ENCODE data around the gene TYW5. TPM values are rescaled to one million over a fixed set of nuclear protein-coding genes. Genes with fewer than 3 reads are reported as not detected.

TYW5 gene
- total and polyA plus RNA-seq, 2 donors (not counting 1 experiment from before 2014, with no cell fraction given): 5.8 to 10.1 TPM

GRCh38 chr2:199883474-199884212 is 71.6 kb downstream of the TYW5 start:
- no peak overlapping the region for H3K4me3 ChIP-seq (replicated peaks in 1 of 4; ENCODE audit: control extremely low read depth in 1 of 4, insufficient read depth in 1 of 4, low read depth in 3 of 4, low read length in 4 of 4)
- H3K9me3 ChIP-seq (ENCODE audit: control insufficient read depth, insufficient read depth, low read depth, low read length): no peaks in the 10 kb centered on the region
- DNase-seq (ENCODE audit: low read depth in 2 of 2): no peak
- H3K9ac ChIP-seq (ENCODE audit: insufficient read depth, low read length): no peak overlapping the region
- H3K27ac ChIP-seq (ENCODE audit: insufficient read depth, low read length): no peak overlapping the region
- H3K4me2 ChIP-seq (ENCODE audit: extremely low read depth, insufficient read depth, low read length): no peak overlapping the region
- H3K4me1 ChIP-seq (ENCODE audit: control insufficient read depth, extremely low read depth, insufficient read depth, low read length): no peaks in the 10 kb centered on the region
- no peak for TF ChIP-seq CTCF (conservative IDR thresholded peaks at IDR 0.05 in 1 of 2, IDR thresholded peaks at IDR 0.05 in 1 of 2; ENCODE audit: low read depth in 1 of 2, low read length in 2 of 2)
- no peak for TF ChIP-seq EZH2 (IDR thresholded peaks at IDR 0.05; ENCODE audit: low read length, missing control alignments)
- no peaks in the 10 kb centered on the region for H3K36me3 ChIP-seq (ENCODE audit: control insufficient read depth, insufficient read depth, low read length)
- no peaks in the 10 kb centered on the region for H4K20me1 ChIP-seq (ENCODE audit: control insufficient read depth, extremely low read depth, insufficient read depth, low read length)
- H2AFZ ChIP-seq (ENCODE audit: low read length): no peak overlapping the region
- H3K79me2 ChIP-seq (ENCODE audit: control insufficient read depth, insufficient read depth, low read length): no peaks in the 10 kb centered on the region
- no peaks in the 10 kb centered on the region for H3K27me3 ChIP-seq (ENCODE audit: control insufficient read depth, insufficient read depth, low read length)

GRCh38 chr2:199882667-199883066 is 72.6 kb downstream of the TYW5 start:
- Histone ChIP-seq H3K9ac (ENCODE audit: insufficient read depth, low read length) (no peak overlapping the region), H3K4me2 (ENCODE audit: extremely low read depth, insufficient read depth, low read length) (no peak overlapping the region), H2AFZ (ENCODE audit: low read length) (no peak overlapping the region), H3K36me3 (ENCODE audit: control insufficient read depth, insufficient read depth, low read length) (no peaks in the 10 kb centered on the region), H3K9me3 (ENCODE audit: control insufficient read depth, insufficient read depth, low read depth, low read length) (no peaks in the 10 kb centered on the region), H3K4me1 (ENCODE audit: control insufficient read depth, extremely low read depth, insufficient read depth, low read length) (no peaks in the 10 kb centered on the region), H3K79me2 (ENCODE audit: control insufficient read depth, insufficient read depth, low read length) (no peaks in the 10 kb centered on the region), H3K27me3 (ENCODE audit: control insufficient read depth, insufficient read depth, low read length) (no peaks in the 10 kb centered on the region), H3K4me3 (replicated peaks in 1 of 4; ENCODE audit: control extremely low read depth in 1 of 4, insufficient read depth in 1 of 4, low read depth in 3 of 4, low read length in 4 of 4) (no peak overlapping the region), H4K20me1 (ENCODE audit: control insufficient read depth, extremely low read depth, insufficient read depth, low read length) (no peaks in the 10 kb centered on the region), H3K27ac (ENCODE audit: insufficient read depth, low read length) (no peak overlapping the region)
- TF ChIP-seq EZH2 (IDR thresholded peaks at IDR 0.05; ENCODE audit: low read length, missing control alignments) (no peak), CTCF (conservative IDR thresholded peaks at IDR 0.05 in 1 of 2, IDR thresholded peaks at IDR 0.05 in 1 of 2; ENCODE audit: low read depth in 1 of 2, low read length in 2 of 2) (no peak)
- no peak for DNase-seq (ENCODE audit: low read depth in 2 of 2)

Other genes starting within 250 kb of the TYW5 start
- 2.3 and 3.6 TPM in 2 replicates for gene FTCDNL1, start 104.3 kb downstream of the TYW5 start, total RNA-seq
- 0.64 and 1.0 TPM in 2 replicates for gene FTCDNL1, start 104.3 kb downstream of the TYW5 start, polyA plus RNA-seq
- 10.5 and 13.2 TPM in 2 replicates for gene C2orf69, start 44.2 kb downstream of the TYW5 start, total RNA-seq
- 9.6 and 10.3 TPM in 2 replicates for gene C2orf69, start 44.2 kb downstream of the TYW5 start, polyA plus RNA-seq
- gene MAIP1, start 91 bp upstream of the TYW5 start, total RNA-seq: 22.6 and 24.8 TPM in 2 replicates
- 14.5 and 17.2 TPM in 2 replicates for gene MAIP1, start 91 bp upstream of the TYW5 start, polyA plus RNA-seq

Measured in fibroblast of lung (primary cell).